Epithelial cell of esophagus (primary cell): Measurements from ENCODE around the gene ANKIB1.

Experiments used
- DNase-seq: peaks from one replicate; pipeline ENCODE4 v3.0.0; 2010; ENCODE audit warnings: low read depth
- H3K4me3 ChIP-seq: 2 replicates; pipeline ENCODE4 v1.5.1; 2011; ENCODE audit warnings: mild to moderate bottlenecking, low read length, control low read depth
- CTCF ChIP-seq: IDR thresholded peaks from 2 replicates; pipeline ENCODE4 v1.5.1; 2011; ENCODE audit warnings: low read depth, mild to moderate bottlenecking, low read length, control low read depth, inconsistent platforms; ENCODE audit not compliant: insufficient read depth; ENCODE audit errors: missing control alignments

ANKIB1 gene

GRCh38 chr7:92282221-92282814, 36.5 kb downstream of the ANKIB1 start:
- no peak overlapping the region for H3K4me3 ChIP-seq
- TF ChIP-seq CTCF: no peak
- DNase-seq: no peak

DNA sequence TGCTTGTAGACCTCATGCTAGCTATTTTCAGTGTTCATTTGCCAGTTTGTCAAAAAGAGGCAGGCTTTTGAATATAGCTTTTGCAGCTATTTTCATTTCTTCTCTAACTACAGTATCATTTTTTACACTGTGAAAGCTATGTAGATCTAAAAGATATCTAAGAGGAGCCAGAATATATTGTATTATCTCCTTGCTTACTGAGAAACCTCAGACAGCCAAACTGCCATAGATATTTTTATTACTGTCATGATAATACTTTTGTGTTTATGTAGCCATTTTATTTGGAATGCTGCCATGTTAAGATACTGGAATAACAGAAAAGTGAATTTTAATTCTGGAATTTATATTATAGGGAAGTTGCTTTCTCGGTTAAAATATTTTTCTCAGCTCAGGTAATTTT, 37.2 kb downstream of the ANKIB1 start:
- no peak for TF ChIP-seq CTCF
- no peak for DNase-seq
- no peak overlapping the region for H3K4me3 ChIP-seq

GRCh38 chr7:92289321-92289720, 43.5 kb downstream of the ANKIB1 start:
- no peak overlapping the region for H3K4me3 ChIP-seq
- TF ChIP-seq CTCF: no peak
- DNase-seq: no peak

- DNase-seq: no peak
- H3K4me3 ChIP-seq: no peak overlapping the region
- no peak for TF ChIP-seq CTCF
Observed at GRCh38 chr7:92292981-92293380, 47.2 kb downstream of the ANKIB1 start.

DNA sequence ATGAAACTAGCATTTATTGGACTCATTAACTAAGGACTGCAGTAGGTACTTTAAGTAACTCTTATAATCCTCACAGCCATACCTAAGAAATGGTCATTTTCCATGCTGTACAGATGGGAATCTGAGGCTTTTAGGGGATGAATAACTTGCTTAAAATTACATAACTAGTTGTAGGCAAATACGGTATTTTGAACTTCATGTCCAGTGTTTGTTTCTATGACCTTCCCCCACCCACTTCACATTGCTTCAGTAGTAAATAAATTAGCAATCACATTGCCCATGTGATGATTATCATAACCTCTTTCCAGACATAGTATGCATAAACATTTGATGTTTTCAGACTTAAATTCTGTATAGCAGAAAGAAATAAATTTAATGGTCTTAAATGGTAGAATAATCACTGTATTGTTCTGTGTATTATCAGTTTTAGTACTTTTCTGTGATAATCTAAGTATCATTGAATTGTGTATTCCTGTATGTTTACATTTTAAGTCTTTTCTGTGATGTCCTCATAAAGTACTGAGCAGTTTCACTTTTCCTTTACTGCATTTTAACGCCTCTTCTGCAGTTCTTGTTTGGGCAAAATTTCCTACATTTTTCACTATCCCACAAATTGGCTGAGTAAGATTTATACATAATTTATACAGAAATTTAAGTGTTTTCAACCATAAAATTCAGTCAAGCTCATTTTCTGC, 48.3 kb downstream of the ANKIB1 start:
- H3K4me3 ChIP-seq: no peak overlapping the region
- no peak for DNase-seq
- no peak for TF ChIP-seq CTCF

- no peak for DNase-seq
- H3K4me3 ChIP-seq: no peak overlapping the region
- no peak for TF ChIP-seq CTCF
Observed at GRCh38 chr7:92295391-92295790, 49.6 kb downstream of the ANKIB1 start.

GRCh38 chr7:92296235-92296634, 50.5 kb downstream of the ANKIB1 start:
- no peak overlapping the region for H3K4me3 ChIP-seq
- TF ChIP-seq CTCF: no peak
- no peak for DNase-seq
